Measurements from ENCODE around the gene OSTM1.

The OSTM1 gene, protein sequence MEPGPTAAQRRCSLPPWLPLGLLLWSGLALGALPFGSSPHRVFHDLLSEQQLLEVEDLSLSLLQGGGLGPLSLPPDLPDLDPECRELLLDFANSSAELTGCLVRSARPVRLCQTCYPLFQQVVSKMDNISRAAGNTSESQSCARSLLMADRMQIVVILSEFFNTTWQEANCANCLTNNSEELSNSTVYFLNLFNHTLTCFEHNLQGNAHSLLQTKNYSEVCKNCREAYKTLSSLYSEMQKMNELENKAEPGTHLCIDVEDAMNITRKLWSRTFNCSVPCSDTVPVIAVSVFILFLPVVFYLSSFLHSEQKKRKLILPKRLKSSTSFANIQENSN
- 56.6 to 69.0 (median 66.0) reads per million in 4 experiments for total RNA-seq

DNA sequence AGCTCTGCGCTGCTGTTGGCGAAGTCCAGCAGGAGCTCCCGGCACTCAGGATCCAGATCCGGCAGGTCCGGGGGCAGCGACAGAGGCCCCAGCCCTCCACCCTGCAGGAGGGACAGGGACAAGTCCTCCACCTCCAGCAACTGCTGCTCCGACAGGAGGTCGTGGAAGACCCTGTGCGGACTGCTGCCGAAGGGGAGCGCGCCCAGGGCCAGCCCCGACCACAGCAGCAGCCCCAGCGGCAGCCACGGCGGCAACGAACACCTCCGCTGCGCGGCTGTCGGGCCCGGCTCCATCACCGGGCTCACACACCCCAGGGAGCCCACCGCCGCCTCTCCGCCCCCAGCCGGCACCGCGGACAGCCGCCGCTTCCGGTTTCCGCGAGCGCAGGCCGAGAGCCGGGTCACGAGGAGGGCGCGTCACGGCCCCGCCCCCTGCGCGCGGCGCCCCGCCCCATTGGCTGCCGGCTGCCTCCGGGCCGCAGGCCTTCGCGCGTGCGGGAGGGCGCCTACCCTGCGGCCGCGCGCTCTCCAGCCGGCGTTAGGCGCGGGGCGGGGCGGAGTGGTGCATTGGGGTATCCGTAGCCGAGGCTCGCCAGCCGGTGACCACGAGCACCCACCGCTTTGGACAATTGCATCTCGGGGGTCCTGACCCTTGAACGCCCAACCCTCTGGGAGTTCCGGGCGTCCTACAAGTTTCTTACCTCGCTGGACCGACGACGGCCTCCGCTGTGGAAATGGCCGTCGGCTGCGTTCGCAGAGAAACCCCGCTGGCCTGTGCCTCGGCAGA, at the start of gene OSTM1:
TSS of gene OSTM1 (minus strand) at position 383 of the 786 bp plus-strand sequence. CDS start at position 293, 90 bp downstream.
- peak; percentile 87 for DNase-seq

DNA sequence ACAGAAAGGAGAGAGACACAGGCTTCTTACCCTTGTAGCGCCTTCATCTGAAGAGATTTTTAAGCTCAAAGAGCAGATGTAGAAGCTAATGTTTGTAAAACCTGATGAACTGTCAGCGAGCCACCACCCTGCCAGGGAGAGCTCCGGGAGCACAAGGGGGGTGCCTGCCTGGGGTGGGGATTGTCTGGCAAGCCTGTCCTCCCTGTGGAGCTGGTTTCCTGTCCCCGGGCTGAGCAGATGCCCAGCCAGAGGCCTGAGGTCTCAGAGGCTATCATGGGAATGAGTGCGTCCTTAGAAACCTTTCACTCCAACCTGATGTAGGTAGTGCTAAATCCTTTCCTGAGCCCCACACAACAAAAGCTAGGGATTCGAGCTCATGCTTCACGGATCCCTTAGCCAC, 49.4 kb upstream of the OSTM1 start:
- DNase-seq: no peak

GRCh38 chr6:108123481-108123929, 49.0 kb upstream of the OSTM1 start:
- DNase-seq: no peak

GRCh38 chr6:108121612-108122011, 47.1 kb upstream of the OSTM1 start:
- no peak for DNase-seq

DNA sequence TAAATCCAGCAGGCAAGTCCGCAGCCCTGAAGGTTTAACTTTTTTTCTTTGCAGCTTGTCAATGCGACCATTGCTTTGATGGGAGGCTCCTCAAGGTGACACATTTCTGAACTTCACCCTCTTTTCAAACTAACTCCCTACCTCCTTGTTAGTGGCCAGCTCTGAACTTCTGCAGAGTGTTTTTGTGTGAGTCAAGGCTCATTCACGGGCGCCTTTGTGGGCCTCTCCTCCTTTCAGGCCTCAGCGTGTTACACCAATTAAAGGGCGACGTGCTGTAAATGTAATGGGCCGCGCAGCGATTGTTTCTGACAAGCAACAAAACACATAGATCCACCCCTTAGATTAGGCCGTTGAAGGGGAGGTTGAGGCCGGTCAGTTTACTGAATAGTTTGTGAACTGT, 45.8 kb upstream of the OSTM1 start:
- no peak for DNase-seq

- DNase-seq: no peak
Measured at GRCh38 chr6:108119769-108120141, 45.2 kb upstream of the OSTM1 start.

DNA sequence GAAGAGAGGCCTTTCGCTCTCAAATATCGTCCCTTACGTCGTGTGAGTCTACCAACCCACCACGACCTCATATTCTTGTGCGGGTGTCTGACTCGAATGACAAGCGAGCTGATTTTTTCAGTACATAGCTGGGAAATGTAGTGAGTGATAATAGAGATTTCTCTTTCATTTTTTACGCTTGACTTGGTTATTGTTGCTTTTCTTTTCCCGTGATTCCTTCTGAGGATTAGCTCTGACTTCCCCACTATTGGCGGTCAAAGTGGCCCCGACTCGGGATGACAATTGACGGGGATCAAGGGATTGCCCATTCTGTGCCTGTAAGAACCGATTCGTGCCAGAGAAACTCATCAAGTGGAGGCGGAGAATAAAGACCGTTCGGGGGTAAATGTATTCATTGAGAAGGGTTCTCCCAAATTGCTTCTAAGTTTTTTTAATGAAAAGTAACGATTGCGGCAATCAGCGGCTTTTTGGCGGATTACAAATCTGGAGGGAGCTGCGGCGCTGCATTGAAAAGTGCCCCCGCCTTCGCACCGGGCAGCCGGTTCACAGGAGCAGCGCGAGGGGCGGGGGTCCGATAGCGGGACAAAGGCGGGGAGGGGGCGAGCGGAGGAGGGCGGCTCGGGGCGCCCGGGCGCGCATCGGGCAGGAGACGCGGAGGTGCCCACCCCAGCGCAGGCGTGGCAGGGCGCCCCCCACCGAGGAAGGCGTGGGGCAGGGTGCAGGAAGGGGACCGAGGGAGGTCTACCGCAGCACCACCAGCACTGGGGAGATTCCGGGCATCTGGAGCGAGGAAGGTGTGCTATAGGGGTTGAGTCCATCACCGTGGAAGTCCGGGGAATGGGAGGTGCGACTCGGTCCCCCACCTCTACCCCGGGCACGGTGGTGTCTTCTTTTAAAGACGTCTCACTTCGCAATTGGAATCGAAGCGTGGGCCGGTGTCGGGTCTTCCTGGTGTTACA, 44.5 kb upstream of the OSTM1 start:
- no peak for DNase-seq

- DNase-seq: no peak
Measured at GRCh38 chr6:108118359-108118724, 43.8 kb upstream of the OSTM1 start.

- DNase-seq: no peak
Measured at GRCh38 chr6:108117427-108118358, 43.2 kb upstream of the OSTM1 start.

DNA sequence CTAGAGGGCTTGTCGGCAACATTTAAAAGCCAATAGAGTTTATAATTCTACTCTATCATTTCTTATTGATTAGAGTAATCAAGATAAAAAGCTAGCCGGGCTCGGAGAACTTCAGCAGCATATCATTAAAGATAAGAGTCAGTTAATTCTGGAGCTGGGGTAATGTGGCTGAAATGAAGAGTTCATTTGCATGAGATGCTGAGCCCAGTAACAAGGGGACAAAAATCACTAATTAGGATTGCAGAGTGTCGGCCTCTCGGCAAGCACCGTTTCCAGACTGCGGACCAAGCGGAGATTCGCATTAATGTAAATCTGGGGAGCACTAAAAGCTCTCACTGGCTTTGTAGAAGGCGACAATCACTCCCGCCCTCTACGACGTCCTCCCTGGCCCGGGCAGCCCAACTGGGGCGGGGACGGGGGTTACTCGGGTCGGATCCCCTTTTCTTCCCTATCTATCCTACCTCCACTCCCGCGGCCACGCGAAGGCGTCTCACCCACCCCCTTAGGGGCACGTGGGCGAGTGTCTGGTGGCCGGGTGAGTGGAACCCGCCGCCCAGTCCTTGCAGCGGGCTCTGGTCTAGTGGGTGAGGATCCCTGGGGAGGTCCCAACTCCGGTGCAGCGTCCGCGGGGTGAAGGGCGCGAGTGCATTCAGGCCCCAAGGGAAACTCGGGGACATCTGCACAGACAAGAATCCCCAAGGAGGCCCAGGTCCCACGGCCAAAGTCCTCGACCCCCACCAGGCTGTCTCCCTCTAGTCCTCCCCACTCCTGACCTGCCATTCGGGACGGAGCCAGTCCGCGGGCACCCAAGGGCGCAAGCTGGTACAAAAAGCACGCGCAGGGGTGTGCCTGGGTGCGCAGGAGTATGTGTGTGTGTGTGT, 42.2 kb upstream of the OSTM1 start:
- DNase-seq: no peak

GRCh38 chr6:108115598-108116058, 41.1 kb upstream of the OSTM1 start:
- no peak for DNase-seq

- no peak for DNase-seq
Measured at GRCh38 chr6:108114841-108115597, 40.5 kb upstream of the OSTM1 start.

DNA sequence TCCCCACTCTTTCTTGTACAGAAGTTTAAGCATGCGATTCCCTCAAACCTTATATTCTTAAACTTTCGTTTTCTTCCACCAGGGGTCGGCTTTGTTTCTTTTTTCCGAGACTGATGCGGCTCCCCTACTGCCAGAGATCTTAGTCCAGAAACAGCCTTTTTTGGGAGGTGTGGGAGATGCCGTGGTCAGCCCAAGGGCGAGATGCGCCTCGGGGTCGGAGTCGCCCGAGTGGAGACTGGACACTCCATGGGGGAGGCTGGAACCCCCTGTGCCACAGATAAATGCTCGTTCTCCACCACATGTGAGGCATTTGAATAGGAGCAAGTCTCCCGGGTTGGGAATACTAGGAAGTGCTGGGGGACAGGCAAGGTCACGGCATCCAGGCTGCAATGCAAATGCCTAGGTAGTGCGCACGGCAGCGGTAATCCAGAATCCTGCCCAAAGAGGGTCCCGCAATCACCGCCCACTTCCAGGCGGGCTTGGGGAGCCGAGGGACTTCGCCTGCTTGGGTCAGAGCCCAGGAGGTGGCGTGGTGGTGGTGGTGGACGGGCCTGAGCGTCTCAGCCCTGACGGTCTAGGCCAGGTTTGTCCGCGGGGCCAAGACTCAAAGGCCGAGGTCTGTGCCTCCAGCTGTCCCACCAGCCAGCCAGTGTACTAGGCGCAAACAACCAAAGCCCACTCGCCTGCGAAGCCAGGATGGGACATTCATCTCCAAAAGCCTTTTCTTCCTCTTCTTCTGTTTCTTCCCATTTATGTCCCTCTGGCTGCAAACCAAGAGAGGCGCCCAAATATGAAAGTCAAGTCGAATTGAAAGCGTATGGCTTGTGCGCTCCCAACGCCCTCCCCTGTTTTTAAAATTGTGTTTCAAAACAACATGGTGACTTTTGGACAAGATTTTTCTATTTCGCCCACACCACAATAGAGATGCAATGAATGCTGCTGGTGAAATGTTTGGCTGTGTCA, 39.3 kb upstream of the OSTM1 start:
- no peak for DNase-seq

DNA sequence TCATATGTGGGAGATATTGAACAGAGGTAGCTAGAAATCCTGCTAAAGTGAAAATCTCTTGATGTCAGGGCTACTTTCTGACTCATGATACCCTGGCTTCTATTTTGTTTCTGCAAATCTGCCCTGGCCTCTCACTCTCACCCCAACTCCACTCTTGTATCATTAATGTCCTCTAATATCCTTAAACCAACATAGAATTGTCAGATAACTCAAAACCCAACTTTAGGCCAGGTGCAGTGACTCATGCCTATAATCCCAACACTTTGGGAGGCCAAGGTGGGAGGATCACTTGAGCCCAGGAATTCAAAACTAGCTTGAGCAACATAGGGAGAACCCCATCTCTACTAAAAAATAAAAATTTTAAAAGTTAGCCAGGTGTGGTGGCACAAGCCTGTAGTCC, 33.8 kb upstream of the OSTM1 start:
- DNase-seq: no peak

GRCh38 chr6:108107102-108107501, 32.6 kb upstream of the OSTM1 start:
- no peak for DNase-seq

DNA sequence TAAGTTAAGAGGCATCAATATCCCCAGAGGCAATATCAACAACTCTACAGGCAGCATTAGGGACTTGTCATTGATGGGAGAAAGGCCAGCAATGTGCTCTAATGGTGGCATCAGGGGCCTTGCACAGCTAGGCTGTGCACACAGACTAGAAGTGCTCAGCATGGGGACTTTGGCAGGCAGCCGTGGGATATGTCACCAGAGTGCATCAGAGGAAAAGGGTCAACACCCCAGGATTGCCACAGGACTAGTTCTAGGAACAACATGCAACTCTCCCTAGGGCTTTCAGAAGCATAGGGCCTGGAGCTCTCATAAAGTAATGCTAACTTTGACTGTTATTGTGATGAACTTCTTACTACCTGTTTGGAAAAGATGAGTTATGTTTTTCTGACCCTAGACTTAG, 32.2 kb upstream of the OSTM1 start:
- DNase-seq: no peak

DNA sequence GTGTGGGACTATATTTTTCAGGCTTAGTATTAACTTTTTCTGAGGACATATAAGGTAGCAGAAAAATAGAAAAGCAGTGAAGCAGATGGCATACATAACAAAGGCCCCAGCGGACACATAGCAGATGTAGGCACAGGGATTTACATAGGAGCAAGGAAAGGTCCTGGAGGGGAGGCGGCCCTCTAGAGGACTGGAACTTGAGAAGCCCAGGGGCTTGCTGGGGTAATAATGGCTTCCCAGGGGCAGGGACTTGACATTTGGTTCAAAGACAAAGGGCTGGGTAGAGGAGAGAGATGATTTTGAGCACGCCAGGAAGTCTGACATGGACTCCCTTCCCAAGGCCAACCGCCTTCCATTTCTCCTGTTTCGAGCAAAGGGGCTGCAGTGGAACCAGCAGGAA, 31.7 kb upstream of the OSTM1 start:
- no peak for DNase-seq

DNA sequence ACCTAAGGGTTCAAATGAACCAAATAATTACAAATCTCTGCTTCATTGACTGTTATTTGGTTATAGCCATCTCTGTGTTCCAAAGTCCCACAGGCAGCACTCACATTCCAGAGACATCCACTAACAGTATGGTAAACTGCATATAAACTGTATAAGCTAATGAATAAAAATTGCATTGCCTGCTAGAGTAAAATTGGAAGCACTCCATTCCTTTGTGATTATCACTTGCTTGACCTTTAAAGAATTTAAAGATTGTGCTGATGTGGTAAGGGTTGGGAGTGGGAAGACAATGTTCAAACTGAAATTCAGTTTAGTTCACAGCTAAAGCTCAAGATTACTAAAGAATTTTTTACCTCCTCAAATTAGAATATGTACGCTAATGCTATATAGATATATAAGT, 31.0 kb upstream of the OSTM1 start:
- DNase-seq: no peak

DNA sequence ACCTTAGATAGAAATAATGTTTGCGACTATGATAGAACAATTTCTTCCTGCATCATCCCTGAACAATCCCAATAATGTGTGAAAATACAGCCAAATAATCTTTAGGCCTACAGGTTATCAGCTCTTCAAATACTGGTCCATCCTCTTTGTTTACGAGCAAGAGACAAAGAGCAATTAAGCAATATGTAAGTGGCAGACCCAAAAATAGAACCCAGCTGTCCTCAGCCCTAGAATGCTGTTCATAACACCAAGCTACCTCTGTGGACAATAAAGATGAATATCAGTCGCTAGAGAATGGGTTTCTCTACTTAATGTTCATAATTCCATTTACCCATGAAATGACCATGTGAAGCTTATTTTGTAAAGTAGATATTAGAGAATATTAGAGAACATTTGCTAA, 28.4 kb upstream of the OSTM1 start:
- DNase-seq: no peak

Measured in effector CD8-positive, alpha-beta T cell (primary cell).